Limb (tissue), 2 donors: ENCODE data around the gene DNAJC4.
"Not testable (repeated sequence)": the region's sequence is repeated elsewhere in the genome, so short reads cannot be mapped to it uniquely, and the experiment has no call there.

Experiments
- DNase-seq, 2 donors: peaks; one replicate each; pipeline ENCODE4 v3.0.0-alpha.2; 2016; ENCODE audit errors: extremely low spot score in 2 of 2

Gene DNAJC4

DNA sequence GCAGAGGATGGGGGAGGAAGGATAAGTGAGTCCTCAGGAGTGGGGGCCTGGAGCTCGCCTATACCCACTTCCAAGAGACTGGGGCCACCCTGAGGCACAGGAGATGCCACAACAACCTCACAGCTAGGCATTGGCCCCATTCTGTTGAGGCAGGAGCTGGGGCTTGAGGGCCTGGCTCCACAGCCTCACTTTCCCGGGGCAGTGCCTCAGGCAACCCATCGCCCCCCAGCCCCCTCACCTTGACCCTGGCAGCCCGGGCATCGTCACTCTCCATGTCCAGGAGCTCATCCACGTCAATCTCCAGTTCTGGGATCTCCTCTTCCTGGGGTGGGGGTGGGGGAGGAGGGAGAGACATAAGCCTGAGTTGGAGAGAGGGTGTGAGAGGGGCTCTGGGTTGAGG is 14.6 kb downstream of the DNAJC4 start:
- no peak for DNase-seq

DNA sequence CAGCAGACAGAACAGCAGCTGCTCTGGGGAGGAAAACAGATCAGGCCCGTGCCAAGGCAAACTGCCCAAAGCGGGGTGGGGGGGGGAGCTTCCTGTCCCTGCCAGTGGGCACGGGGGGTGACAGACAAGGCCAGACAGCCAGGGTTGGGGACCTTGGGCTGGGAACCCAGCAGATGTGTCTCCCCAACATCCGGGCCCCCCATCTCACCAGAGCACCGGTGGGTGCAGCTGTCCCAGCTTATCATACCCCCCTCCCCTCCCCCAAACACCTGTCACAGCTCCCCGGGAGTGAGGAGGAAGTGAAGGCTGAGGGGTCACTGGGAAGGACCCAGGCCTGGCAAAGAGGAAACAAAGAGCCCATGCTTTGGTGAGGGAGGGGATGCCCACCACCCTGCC is 15.1 kb downstream of the DNAJC4 start:
- DNase-seq, result peak in 1 of 2 donors; percentile 67

DNA sequence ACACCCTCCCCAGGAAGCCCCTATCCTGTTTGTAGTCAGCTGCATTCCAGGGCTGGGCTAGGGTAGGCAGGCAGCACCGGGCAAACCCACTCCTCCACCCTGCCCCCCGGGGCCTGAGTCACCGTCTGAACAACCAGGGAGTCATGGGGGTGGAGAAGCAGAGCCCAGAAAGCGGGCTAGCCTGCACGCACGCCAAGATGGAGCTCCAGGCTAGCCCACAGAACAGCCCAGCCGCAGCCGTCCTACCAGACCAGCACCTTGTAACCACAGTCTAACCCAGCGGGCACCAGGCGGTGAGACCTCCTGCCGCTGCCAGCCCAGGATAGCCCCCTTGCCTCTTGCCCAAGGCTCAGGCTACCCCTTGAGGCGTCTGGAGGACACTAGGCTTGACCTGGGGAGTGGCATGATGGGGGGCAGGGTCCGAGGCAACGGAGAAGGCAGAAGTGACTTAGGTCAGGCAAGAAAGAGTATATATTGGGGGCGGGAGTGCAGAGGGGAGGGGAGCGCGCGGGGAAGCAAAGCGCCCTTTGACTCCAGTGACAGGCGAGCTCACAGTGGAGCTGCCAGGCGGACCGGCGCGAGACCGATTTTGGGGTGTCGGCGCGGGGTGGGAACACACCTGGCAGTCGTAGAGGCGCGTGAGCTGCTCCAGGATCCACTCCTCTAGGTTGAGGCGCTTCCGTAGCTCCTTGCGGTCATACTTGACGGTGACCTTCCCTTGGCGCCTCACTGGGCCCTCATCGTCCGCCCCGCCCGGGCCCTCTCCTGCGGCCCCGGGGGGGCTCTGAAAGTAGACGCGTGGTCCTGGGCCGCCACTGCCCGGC is 15.7 kb downstream of the DNAJC4 start:
- peak; percentile 43 to 74 for DNase-seq

DNA sequence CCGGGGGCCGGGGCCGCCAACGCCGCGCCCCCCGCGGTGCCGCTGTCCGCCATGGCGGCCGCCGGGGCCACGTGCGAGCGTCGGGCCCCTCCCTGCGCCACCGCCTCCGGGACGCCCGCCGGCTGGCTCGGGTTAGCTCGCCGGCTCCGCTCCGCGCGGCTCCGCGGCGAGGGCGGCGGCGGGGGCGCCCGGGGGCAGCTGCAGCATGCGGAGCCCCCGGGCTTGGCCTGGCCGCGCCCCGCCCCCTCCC is 16.2 kb downstream of the DNAJC4 start:
- not testable (repeated sequence) for DNase-seq

DNA sequence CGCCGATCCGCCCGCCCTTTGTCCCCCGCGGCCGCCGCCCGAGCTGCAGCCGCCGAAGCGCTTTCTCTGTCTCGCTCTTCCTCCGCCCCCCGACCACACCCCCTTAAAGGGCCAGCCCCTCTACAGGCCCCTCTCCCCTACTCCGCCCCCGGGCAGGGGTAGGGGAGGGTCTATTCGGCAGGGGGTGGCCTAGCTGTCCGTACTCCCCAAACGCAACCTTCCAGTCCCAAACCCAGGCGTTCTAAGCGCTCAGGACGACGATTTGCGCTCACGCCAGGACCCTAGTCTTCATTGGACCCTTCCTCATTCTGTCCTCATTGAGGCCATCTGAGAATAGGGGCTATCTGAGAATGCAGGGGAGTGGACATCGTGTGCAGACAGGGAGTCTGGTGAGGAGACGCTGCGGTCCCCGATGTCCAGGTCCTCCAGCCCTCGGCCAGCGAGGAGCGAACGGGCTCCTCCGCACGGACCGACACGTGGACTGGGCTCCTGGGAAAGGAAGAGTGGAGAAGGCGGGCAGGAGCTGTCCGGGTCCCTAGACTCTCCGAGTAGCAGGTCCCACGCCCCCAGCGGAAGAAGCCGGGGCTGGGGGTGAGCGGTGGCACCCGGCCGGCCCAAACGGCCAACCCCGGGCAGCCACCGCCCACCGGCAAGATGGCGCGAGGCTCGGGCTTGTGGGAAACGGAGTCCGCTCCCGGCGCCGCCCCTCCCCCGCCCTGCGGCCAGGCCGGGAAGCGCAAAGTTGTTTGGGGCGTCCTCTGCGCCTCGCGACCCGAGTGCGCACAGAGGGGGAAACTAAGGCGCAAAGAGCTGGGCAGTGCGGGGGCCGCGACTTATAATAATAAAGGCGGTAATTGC is 16.8 kb downstream of the DNAJC4 start, which contains the start of gene PPP1R14B:
TSS of gene PPP1R14B (minus strand) at position 73 of the 858 bp plus-strand sequence. CDS start 270 bp downstream, outside the sequence.
- peak; percentile 88 to 92 for DNase-seq

DNA sequence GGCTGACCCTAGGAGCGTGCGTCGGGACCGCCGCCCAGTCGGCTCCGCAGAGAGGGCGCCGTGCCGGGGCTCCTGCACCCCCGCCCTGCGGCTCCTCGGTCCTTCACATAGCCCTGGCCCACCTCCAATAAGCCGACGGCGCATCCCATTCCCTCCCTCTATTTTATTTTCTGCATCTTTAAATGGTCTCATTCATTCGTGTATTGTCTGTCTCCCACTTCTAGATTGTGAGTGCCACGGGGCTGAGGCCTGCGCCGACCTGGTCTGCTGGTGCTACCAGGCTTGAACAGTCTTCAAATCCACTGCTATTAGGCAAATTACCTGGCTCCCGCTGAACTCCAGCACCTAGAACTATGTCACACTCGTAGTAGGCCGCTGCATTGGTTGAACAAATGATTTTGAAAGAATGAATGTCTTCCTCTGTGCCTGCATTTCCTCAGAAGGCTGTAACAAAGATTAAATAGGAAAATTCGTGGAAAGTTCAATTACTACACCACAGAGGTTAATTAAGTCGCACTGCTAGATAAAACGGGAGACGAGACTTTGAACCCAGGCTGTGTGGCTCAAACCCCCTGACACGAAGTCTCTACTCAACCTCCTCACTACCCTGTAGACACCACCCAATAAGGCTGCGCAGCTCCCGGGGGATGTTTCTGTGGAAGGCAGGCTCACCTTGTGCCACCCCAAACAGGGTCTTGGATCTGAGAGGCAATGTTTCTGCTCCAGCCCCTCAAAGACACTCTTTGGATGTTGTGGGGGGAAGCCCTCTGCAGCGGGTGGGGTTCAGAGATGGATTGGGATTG is 17.6 kb downstream of the DNAJC4 start:
- DNase-seq, result no peak

DNA sequence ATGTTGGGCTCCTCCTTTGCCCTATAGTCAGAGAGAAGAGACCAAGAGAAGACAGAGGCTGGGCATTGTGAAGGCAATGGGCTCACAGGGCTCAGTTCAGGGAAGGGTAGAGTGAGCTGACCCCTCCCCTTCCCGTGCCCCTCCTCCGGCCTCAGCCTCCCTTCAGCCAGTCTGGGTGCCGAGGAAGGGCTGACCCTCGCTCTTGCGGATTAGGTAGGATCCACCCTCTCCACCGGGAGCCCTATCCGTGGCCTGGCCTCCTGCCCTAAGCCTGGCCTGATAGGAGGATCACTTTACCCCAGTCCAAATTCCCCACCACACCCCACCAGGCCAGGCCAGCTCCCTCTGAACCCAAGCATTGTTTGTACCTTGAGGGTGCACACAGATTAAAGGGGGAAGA is 18.2 kb downstream of the DNAJC4 start:
- DNase-seq, result no peak

DNA sequence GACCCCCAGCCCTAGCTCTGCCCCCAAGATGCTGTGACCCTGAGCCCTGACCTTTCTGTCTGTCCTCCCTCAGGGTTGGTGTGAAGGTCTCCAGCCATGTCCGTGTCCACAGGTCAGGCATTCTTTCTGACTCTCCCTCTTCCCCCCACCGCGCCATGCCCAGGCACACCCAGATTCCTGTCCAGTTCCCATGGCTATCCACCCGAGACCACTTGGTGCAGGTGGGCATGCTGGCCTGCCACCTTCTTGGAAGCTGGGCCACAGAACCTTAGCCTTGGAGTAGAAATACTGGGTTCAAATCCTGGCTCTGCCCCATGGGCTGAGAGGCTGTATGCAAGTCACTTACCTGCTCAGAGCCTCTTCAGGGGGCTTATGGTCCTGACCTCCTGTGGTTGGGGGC is 18.7 kb downstream of the DNAJC4 start:
- DNase-seq, result no peak

DNA sequence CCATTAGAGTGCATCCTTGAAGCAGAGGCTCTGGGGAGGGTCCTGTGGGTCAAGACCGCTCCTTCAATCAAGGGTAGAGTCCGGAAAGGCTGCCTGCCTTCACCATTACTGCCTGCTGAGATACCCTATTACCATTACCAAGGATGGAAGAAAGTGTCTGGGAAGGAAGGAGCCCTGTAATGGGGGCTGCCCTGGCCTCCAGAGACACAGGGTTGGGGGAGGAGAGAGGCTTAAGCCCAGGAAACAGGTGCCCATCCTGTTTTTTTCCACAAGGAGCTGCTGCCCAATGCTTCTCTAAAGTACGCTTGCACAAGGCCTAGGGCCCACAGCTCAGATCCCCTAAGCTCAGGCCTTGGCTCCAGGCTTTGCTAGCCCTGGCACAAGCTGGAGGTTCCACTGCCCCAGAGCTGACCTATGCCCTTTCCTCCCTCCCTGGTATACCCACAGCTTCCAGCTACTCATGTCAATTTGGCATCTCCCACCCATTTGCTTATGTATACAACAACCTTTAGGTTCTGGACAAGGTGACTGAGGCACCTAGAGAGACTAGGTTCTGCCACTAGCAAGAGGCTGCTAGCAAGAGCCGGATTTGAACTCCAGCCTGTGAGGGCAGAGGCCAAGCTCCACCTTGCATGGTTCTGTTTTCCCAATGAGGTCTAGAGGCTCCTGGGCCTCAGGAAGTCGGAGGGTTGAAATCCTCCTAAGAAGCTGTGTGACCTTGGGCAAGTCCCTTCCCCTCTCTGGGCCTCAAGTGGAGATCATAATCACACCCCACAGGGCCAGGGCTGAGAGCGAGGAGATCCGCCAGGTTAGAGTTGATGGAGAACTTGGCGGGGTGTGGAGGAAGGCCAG is 19.4 kb downstream of the DNAJC4 start:
- no peak for DNase-seq

DNA sequence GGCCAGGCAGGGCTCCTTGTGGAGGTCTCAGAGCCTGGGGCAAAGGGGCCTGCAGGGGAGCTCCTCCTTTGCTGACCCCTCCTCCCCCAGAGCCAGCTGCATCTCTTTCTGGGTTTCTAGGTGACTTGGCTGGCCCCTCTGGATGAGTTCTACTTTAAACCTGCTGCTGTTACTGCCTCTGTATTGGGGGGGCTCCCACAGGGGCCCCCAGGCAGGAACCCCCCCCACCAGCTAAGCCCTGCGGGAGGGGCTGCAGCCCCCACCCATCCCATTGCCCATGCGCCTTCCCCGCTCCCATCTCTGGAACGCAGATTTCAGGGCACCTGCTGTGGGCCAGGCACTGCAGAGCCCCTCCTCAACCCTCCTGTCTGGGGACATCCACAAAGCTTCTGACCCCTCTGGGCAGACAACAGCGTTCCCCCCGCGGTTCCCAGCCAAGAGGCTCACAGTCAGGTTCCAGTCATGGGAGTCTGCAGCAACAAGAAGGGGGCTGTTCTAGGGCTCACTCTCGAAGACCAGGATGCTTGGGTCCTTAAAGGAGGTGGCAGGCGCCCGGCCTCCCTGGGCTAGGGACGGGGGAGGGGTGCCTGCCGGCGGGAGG is 20.2 kb downstream of the DNAJC4 start:
- no peak for DNase-seq

DNA sequence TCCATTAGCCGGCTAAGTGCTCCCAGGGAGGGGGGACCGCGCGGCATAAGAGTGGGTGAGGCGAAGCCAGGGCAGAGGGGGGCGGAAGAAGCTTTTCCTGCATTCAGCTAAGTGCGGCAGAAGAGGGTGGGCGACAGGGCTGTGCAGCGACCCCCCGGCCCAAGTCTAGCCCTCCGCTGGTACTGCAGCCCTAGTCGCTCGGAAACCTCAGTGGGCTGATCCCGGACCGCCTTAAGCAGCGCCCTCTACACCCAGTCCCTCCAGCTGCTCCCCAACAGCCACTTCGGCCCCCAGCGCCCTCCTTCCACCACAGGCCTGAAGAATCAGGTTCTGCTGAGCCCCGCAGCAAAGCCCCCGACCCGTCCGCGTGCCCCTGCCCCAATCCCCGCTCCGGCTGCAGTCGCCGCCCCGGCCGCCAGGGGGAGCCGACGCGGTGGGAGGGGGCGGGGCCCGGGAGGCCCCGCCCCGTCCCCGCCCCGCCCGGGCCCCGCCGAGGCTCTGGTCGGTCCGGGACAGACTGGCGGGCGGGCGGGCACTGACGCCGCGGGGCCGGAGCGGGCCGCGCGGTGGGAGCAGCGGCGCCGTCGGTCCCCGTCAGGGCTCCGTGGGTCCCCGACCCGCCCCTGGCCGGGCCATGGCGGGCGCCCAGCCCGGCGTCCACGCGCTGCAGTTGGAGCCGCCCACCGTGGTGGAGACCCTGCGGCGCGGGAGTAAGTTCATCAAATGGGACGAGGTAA is 20.8 kb downstream of the DNAJC4 start, which contains the start of gene PLCB3:
TSS of gene PLCB3 (plus strand) at position 515 of the 737 bp plus-strand sequence. CDS start at position 635, 120 bp downstream.
- DNase-seq, result peak in 1 of 2 donors; percentile 85

DNA sequence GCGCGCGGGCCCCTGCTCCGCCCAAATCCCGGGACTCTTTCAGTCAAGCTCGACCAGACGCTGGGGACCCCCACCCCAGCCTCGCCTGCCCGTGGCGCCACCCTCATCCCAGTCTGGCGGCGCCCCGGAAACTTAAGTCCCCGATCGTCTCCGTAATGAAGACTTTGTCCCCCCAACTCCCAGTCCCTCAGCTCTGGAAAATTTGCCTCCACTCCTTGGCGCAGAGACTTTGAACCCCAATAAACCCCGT is 21.3 kb downstream of the DNAJC4 start:
- DNase-seq, result no peak

DNA sequence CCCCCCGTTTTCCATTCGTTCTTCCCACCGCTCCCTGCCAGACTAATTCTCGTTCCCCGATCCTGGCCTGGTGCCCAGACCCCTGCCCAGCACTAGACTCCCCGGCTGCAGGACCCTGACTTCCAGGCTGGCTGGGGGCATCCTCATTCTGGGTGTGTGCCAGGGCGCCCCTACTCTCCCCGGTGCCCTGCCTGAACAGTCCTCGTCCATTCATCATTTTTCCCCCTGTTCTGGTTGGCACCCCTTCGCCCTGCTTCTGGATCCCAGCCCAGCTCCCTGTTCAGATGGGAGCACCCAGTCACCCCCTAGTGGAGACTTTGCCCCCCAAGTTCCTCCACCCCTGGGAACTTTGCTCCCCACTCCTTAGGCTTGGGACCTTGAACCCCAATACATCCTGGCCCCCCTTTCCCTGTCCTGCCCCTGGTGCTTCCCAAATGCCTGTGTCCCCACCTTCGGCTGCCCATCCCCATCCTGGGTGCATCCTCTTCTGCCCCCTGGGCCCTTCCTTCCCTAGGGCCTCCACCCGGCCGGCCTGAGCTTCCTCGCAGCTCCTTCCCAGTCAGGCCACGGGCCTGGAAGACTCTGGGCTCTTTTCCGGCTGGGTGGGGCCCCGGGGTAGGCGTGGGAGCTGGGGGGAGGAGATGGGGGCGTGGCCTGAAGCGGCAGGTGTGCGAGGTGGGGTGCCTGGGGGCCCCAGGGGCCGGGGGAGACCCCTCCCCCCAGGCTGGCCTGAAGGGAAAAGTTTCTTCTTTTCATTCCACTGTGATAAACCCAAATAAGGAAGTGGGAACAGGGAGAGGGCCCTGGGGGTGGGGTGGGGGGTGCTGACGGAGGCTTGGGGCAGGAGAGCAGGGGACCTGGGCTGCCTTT is 21.9 kb downstream of the DNAJC4 start:
- no peak for DNase-seq

DNA sequence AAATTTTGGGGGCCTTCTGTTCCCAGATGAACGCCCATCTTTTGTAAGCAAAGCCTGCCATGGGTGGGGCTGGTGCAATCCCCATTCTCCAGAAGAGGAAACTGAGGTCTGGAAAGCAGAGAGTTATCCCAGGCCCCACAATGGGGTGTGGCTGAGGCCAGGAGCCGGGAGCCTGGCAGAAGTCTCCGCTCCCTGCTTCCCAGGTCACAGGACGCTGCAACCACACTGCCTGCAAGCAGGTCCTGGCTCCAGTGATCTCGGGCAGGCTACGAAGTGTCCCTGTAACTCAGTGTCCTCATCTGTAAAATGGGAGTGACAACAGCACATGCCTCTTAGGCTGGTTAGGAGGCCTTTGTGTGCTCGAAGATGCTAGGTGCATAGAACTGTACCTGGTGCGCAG is 22.7 kb downstream of the DNAJC4 start:
- no peak for DNase-seq

DNA sequence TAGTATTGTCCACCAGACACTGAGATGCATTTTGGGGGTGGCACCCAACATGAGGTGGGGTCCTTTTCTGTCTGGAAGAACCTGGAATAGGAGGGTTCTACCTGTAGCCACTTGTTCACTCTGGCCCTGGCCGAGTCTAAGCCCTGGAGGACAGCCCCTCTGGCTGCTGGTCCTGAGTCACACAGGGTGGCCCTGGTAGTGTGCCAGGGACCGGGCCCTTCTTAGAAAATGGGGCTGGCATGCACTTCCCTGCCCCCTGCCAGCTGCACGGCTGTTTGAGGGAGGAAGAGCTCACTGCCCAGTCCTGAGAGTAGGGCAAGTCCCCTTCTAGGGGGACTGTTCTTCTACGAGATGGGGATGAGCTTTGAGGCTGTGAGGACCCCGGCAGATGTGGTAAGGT is 23.1 kb downstream of the DNAJC4 start:
- DNase-seq, result no peak

DNA sequence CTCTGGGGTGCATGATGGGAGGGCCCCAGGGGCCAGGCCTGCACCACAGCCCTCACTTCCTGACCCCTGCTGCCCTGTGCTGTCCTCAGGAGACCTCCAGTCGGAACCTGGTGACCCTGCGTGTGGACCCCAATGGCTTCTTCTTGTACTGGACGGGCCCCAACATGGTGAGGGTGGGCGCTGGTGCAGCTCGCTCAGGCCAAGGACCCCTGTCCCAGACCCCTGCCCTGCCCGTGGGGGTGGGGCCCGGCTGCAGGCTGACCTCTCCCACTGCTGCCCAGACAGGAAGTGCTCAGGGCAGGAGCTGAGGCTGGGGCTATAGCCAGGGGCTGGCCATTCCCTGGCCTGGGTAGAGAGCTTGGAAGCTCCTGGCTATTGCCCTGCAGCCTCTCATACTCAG is 24.0 kb downstream of the DNAJC4 start:
- no peak for DNase-seq

DNA sequence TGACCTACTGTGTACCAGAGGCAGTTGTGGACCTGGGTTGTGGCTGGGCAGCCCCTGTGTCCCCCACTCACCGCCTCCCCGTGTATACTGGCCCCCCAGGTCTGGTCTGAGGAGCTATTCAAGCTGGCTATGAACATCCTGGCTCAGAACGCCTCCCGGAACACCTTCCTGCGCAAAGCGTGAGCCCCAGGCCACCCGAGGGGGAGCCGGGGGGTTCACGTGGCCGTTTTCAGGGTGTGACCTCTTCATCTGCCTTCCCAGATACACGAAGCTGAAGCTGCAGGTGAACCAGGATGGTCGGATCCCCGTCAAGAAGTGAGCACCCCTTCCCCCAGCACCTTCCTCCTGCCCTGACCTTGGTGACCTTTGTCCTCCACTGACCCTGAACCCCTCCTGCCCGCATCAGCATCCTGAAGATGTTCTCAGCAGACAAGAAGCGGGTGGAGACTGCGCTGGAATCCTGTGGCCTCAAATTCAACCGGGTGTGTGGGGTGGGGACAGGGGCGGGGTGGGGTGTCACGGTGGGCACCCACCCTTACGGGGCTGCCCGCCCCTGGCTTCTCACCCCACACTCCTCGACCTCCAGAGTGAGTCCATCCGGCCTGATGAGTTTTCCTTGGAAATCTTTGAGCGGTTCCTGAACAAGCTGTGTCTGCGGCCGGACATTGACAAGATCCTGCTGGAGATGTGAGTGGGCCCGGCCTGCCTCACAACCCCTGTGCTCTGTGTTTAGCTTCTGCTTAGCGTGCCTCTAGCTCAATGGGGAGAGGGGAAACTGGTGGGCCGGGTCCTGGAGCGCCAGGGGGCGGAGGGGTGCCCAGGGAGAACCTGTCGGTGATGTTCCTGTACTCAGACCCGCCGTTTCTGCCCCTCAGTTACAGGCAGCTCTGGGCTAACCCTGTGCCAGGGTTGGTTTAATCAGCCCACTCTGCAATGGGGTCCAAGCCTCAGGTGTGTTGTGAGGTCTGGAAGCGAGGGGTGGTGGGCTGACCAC is 25.1 kb downstream of the DNAJC4 start:
- DNase-seq, result no peak

DNA sequence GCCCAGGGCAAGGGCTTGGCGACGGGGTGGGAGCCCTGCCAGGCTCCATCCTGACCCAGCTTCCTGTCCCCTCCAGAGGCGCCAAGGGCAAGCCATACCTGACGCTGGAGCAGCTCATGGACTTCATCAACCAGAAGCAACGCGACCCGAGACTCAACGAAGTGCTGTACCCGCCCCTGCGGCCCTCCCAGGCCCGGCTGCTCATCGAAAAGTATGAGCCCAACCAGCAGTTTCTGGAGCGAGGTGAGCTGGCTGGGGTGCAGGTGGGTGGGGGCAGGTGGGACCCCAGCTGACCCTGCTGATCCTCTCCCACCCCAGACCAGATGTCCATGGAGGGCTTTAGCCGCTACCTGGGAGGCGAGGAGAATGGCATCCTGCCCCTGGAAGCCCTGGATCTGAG is 26.0 kb downstream of the DNAJC4 start:
- no peak for DNase-seq
